GM23338 (cell line): ENCODE data around the gene PTPRN2. TPM values are rescaled to one million over a fixed set of nuclear protein-coding genes. Genes with fewer than 3 reads are reported as not detected.

Experiments used
- ATAC-seq: fragments of 200-7000 bp; cut with Tn5 transposase; 3 replicates; pipeline ENCODE4 v1.9.1; 2020
- DNase-seq: peaks from one replicate; pipeline ENCODE4 v3.0.0-alpha.2; 2015; ENCODE audit warnings: low spot score
- H2AFZ ChIP-seq: fragments of 200-600 bp; sonication (generic); 2 replicates; pipeline ENCODE4 v1.8.0; 2016; ENCODE audit warnings: antibody characterized with exemption, mild to moderate bottlenecking, moderate library complexity
- H3F3A ChIP-seq: fragments of 200-600 bp; sonication (generic); replicated peaks from 2 replicates; pipeline ENCODE4 v1.8.0; 2017; ENCODE audit warnings: antibody characterized with exemption, mixed run types, low read depth
- H3K27ac ChIP-seq: fragments of 200-600 bp; sonication (generic); 2 replicates; pipeline ENCODE4 v1.6.1; 2016; ENCODE audit warnings: low read depth
- H3K27me3 ChIP-seq: fragments of 200-600 bp; sonication (generic); 2 replicates; pipeline ENCODE4 v1.8.0; 2016; ENCODE audit warnings: mild to moderate bottlenecking, mixed run types, moderate library complexity; ENCODE audit not compliant: insufficient read depth
- H3K36me3 ChIP-seq: fragments of 200-600 bp; sonication (generic); 2 replicates; pipeline ENCODE4 v1.8.0; 2016; ENCODE audit warnings: mild to moderate bottlenecking; ENCODE audit not compliant: insufficient read depth
- H3K4me1 ChIP-seq: fragments of 200-600 bp; sonication (generic); 2 replicates; pipeline ENCODE4 v1.8.0; 2016; ENCODE audit warnings: mild to moderate bottlenecking, moderate library complexity; ENCODE audit not compliant: insufficient read depth
- H3K4me2 ChIP-seq: fragments of 200-600 bp; sonication (generic); 2 replicates; pipeline ENCODE4 v1.7.1; 2017; ENCODE audit warnings: mixed run types
- H3K4me3 ChIP-seq: fragments of 200-600 bp; sonication (generic); 2 replicates; pipeline ENCODE4 v1.6.1; 2016; ENCODE audit warnings: mixed run types
- H3K79me2 ChIP-seq: fragments of 200-600 bp; sonication (generic); replicated peaks from 2 replicates; pipeline ENCODE4 v1.8.0; 2017; ENCODE audit warnings: mild to moderate bottlenecking; ENCODE audit not compliant: insufficient read depth
- H3K9me2 ChIP-seq: fragments of 200-600 bp; sonication (generic); 2 replicates; pipeline ENCODE4 v1.8.0; 2017; ENCODE audit not compliant: insufficient read depth
- H4K20me1 ChIP-seq: fragments of 200-600 bp; sonication (generic); replicated peaks from 2 replicates; pipeline ENCODE4 v1.8.0; 2017; ENCODE audit warnings: mild to moderate bottlenecking; ENCODE audit not compliant: insufficient read depth
- H3K27ac Mint-ChIP-seq: 2 replicates; pipeline ENCODE4 v1.8.0; 2020; ENCODE audit warnings: inconsistent platforms, mild to moderate bottlenecking, moderate library complexity, mixed read lengths
- H3K27me3 Mint-ChIP-seq: 3 replicates; pipeline ENCODE4 v1.8.0; 2022; ENCODE audit warnings: low read depth, mild to moderate bottlenecking, moderate library complexity, mixed read lengths, inconsistent platforms; ENCODE audit not compliant: insufficient read depth, poor library complexity
- H3K36me3 Mint-ChIP-seq: 3 replicates; pipeline ENCODE4 v1.8.0; 2021; ENCODE audit warnings: low read depth, mild to moderate bottlenecking, inconsistent platforms, moderate library complexity, mixed read lengths
- H3K4me1 Mint-ChIP-seq: 3 replicates; pipeline ENCODE4 v1.8.0; 2020; ENCODE audit warnings: mild to moderate bottlenecking, inconsistent platforms, mixed read lengths
- H3K4me3 Mint-ChIP-seq: 3 replicates; pipeline ENCODE4 v1.8.0; 2021; ENCODE audit warnings: moderate library complexity, mild to moderate bottlenecking, inconsistent platforms, mixed read lengths
- H3K9me3 Mint-ChIP-seq: 3 replicates; pipeline ENCODE4 v1.8.0; 2020; ENCODE audit warnings: moderate library complexity, mild to moderate bottlenecking, inconsistent platforms, mixed read lengths
- CREB1 ChIP-seq: fragments of 250-450 bp; sonication (Bioruptor Pico); IDR thresholded peaks from 2 replicates; pipeline ENCODE4 v1.5.0; 2020; ENCODE audit warnings: low read depth, mild to moderate bottlenecking, moderate library complexity
- CTCF ChIP-seq, 2 experiments: fragments of 200-600 bp in 1 of 2; sonication (generic) in 1 of 2; conservative IDR thresholded peaks; 2 replicates each; pipeline versions ENCODE4 v1.5.1 to v1.6.1; 2016 to 2017; ENCODE audit warnings: antibody characterized with exemption in 2 of 2, low read depth in 2 of 2, mild to moderate bottlenecking in 2 of 2, moderate library complexity in 1 of 2
- ETS1 ChIP-seq: IDR thresholded peaks from 2 replicates; pipeline ENCODE4 v1.6.1; 2016; ENCODE audit warnings: antibody characterized with exemption
- EZH2 ChIP-seq: fragments of 200-600 bp; sonication (generic); IDR thresholded peaks from one replicate; pipeline ENCODE4 v1.8.0; 2017; ENCODE audit warnings: antibody characterized with exemption, mild to moderate bottlenecking, low read depth; ENCODE audit not compliant: unreplicated experiment
- EZH2phosphoT487 ChIP-seq: fragments of 200-600 bp; sonication (generic); IDR thresholded peaks from one replicate; pipeline ENCODE4 v1.8.1; 2018; ENCODE audit warnings: antibody characterized with exemption; ENCODE audit not compliant: unreplicated experiment
- NANOG ChIP-seq: IDR thresholded peaks from 2 replicates; pipeline ENCODE4 v1.6.1; 2016; ENCODE audit warnings: antibody characterized with exemption, borderline replicate concordance
- POLR2AphosphoS5 ChIP-seq: IDR thresholded peaks from 2 replicates; pipeline ENCODE4 v1.6.1; 2016; ENCODE audit warnings: antibody characterized with exemption, low read depth
- REST ChIP-seq: IDR thresholded peaks from one replicate; pipeline ENCODE4 v1.6.1; 2018; ENCODE audit warnings: antibody characterized with exemption; ENCODE audit not compliant: unreplicated experiment
- ZNF114 ChIP-seq: fragments of 250-450 bp; sonication (Bioruptor Pico); IDR thresholded peaks from 2 replicates; pipeline ENCODE4 v1.5.0; 2020; ENCODE audit warnings: mild to moderate bottlenecking, moderate library complexity
- ZNF331 ChIP-seq: fragments of 250-450 bp; sonication (Bioruptor Pico); IDR thresholded peaks from 2 replicates; pipeline ENCODE4 v1.5.0; 2020; ENCODE audit warnings: low read depth, mild to moderate bottlenecking, moderate library complexity
- polyA plus RNA-seq: library from polyadenylated mRNA; unstranded; fragments of >200 nt; fragmentation: Nextera tagmentation; extraction: Ambion mirVana; gene quantifications from 2 replicates; pipeline ENCODE4 v1.2.1, GENCODE V29; 2016
- total RNA-seq: library from RNA; depleted of rRNA; stranded (reverse); fragments of >200 nt; shearing (Covaris generic); gene quantifications from 2 replicates; pipeline ENCODE4 v1.2.3, GENCODE V29; 2014

Gene PTPRN2
- total and polyA plus RNA-seq, 2 experiments from 2014 or later, result 0.87 to 4.0 TPM

GRCh38 chr7:158097106-158097452 lies 490.5 kb downstream of the PTPRN2 start:
- no peak for TF ChIP-seq NANOG
- no peak for TF ChIP-seq CTCF (conservative IDR thresholded peaks at IDR 0.05; ENCODE audit: low read depth in 2 of 2)
- TF ChIP-seq EZH2phosphoT487, result no peak
- no peak for TF ChIP-seq ZNF114 (CRISPR knock-in tag)
- TF ChIP-seq REST, result no peak
- no peak for TF ChIP-seq ZNF331
- no peak for TF ChIP-seq ETS1
- Histone ChIP-seq H3K27ac (no peak overlapping the region), H4K20me1 (no peaks in the 10 kb centered on the region), H3K36me3 (peaks cover 4% of the 10 kb centered on the region), H2AFZ (no peak overlapping the region), H3K4me1 (no peaks in the 10 kb centered on the region), H3K4me3 (no peak overlapping the region), H3K4me2 (no peak overlapping the region), H3K79me2 (no peaks in the 10 kb centered on the region), H3F3A (no peaks in the 10 kb centered on the region), H3K27me3 (no peaks in the 10 kb centered on the region), H3K9me2 (no peaks in the 10 kb centered on the region)
- Mint-ChIP-seq H3K27me3 (peaks cover 2% of the 10 kb centered on the region), H3K4me3 (no peak overlapping the region), H3K9me3 (peaks cover 68% of the 10 kb centered on the region), H3K4me1 (no peaks in the 10 kb centered on the region), H3K27ac (no peak overlapping the region), H3K36me3 (peaks cover 60% of the 10 kb centered on the region)
- DNase-seq, result no peak
- ATAC-seq, result no peak

- H3K36me3 Mint-ChIP-seq, result peaks cover 57% of the 10 kb centered on the region
- Histone ChIP-seq H3K27me3 (no peaks in the 10 kb centered on the region), H3K36me3 (peaks cover 4% of the 10 kb centered on the region), H3K4me3 (no peak overlapping the region), H2AFZ (no peak overlapping the region), H3K9me2 (no peaks in the 10 kb centered on the region), H4K20me1 (no peaks in the 10 kb centered on the region), H3K27ac (no peak overlapping the region), H3K4me2 (no peak overlapping the region), H3K79me2 (no peaks in the 10 kb centered on the region), H3F3A (no peaks in the 10 kb centered on the region), H3K4me1 (no peaks in the 10 kb centered on the region)
- peaks cover 2% of the 10 kb centered on the region for H3K27me3 Mint-ChIP-seq
- DNase-seq (no peak), ATAC-seq (no peak)
- no peak overlapping the region for H3K27ac Mint-ChIP-seq
- no peak overlapping the region for H3K4me3 Mint-ChIP-seq
- H3K4me1 Mint-ChIP-seq, result no peaks in the 10 kb centered on the region
- peaks cover 73% of the 10 kb centered on the region for H3K9me3 Mint-ChIP-seq
- no peak for TF ChIP-seq ETS1
- TF ChIP-seq ZNF331, result no peak
- no peak for TF ChIP-seq EZH2phosphoT487
- no peak for TF ChIP-seq EZH2
- TF ChIP-seq ZNF114 (CRISPR knock-in tag), result no peak
- TF ChIP-seq CTCF (conservative IDR thresholded peaks at IDR 0.05; ENCODE audit: low read depth in 2 of 2), result no peak
- no peak for TF ChIP-seq CREB1 (CRISPR knock-in tag)
- TF ChIP-seq NANOG, result no peak
- no peak for TF ChIP-seq POLR2AphosphoS5
Observed at GRCh38 chr7:158096582-158096981, 491.0 kb downstream of the PTPRN2 start.
